KMS-11 (cell line): ENCODE data around the gene RAB31.

ENCODE experiments used
- H2AFZ ChIP-seq: fragments of 200-600 bp; sonication (generic); 2 replicates; pipeline ENCODE4 v1.6.1; 2016; ENCODE audit warnings: antibody characterized with exemption, mixed run types, low read depth
- H3K27ac ChIP-seq: fragments of 200-600 bp; sonication (generic); 2 replicates; pipeline ENCODE4 v1.6.1; 2016; ENCODE audit warnings: mild to moderate bottlenecking, mixed run types
- H3K27me3 ChIP-seq: fragments of 200-600 bp; sonication (generic); 2 replicates; pipeline ENCODE4 v1.6.1; 2017; ENCODE audit warnings: mild to moderate bottlenecking, low read depth, mixed run types, moderate library complexity; ENCODE audit not compliant: insufficient read depth
- H3K36me3 ChIP-seq: fragments of 200-600 bp; sonication (generic); 2 replicates; pipeline ENCODE4 v1.6.1; 2017; ENCODE audit warnings: mild to moderate bottlenecking, mixed run types; ENCODE audit not compliant: insufficient read depth
- H3K4me1 ChIP-seq: fragments of 200-600 bp; sonication (generic); 2 replicates; pipeline ENCODE4 v1.6.1; 2016; ENCODE audit warnings: mild to moderate bottlenecking, low read depth, mixed run types; ENCODE audit not compliant: poor library complexity, severe bottlenecking
- H3K4me2 ChIP-seq: fragments of 200-600 bp; sonication (generic); 2 replicates; pipeline ENCODE4 v1.7.0; 2016; ENCODE audit warnings: mild to moderate bottlenecking, mixed run types
- H3K4me3 ChIP-seq: fragments of 200-600 bp; sonication (generic); IDR thresholded peaks from 2 replicates; pipeline ENCODE4 v1.6.1; 2017; ENCODE audit warnings: low read depth, low read length, mixed read lengths; ENCODE audit not compliant: insufficient read depth
- H3K79me2 ChIP-seq: fragments of 200-600 bp; sonication (generic); 2 replicates; pipeline ENCODE4 v1.6.1; 2016; ENCODE audit warnings: low read depth, mixed run types; ENCODE audit not compliant: insufficient read depth
- H3K9ac ChIP-seq: fragments of 200-600 bp; sonication (generic); 2 replicates; pipeline ENCODE4 v1.6.1; 2016; ENCODE audit warnings: mild to moderate bottlenecking, mixed run types
- H4K20me1 ChIP-seq: fragments of 200-600 bp; sonication (generic); 2 replicates; pipeline ENCODE4 v1.6.1; 2016; ENCODE audit warnings: mild to moderate bottlenecking, mixed run types; ENCODE audit not compliant: insufficient read depth
- TF ChIP-seq, protein P1 (sequence below): fragments of 200-600 bp; sonication (generic); conservative IDR thresholded peaks from 2 replicates; pipeline ENCODE4 v1.6.1; 2017; ENCODE audit warnings: low read depth, mild to moderate bottlenecking, antibody characterized with exemption, low read length, moderate library complexity, mixed read lengths

Gene RAB31

GRCh38 chr18:9822587-9823185, 114.6 kb downstream of the RAB31 start:
- Histone ChIP-seq H4K20me1 (no peaks in the 10 kb centered on the region), H3K36me3 (no peaks in the 10 kb centered on the region), H3K27me3 (no peaks in the 10 kb centered on the region), H3K4me1 (peaks cover 5% of the 10 kb centered on the region), H3K4me3 (no peak overlapping the region), H3K79me2 (no peaks in the 10 kb centered on the region), H2AFZ (no peak overlapping the region), H3K9ac (no peak overlapping the region), H3K27ac (no peak overlapping the region), H3K4me2 (no peak overlapping the region)
- TF ChIP-seq, protein P1, sequence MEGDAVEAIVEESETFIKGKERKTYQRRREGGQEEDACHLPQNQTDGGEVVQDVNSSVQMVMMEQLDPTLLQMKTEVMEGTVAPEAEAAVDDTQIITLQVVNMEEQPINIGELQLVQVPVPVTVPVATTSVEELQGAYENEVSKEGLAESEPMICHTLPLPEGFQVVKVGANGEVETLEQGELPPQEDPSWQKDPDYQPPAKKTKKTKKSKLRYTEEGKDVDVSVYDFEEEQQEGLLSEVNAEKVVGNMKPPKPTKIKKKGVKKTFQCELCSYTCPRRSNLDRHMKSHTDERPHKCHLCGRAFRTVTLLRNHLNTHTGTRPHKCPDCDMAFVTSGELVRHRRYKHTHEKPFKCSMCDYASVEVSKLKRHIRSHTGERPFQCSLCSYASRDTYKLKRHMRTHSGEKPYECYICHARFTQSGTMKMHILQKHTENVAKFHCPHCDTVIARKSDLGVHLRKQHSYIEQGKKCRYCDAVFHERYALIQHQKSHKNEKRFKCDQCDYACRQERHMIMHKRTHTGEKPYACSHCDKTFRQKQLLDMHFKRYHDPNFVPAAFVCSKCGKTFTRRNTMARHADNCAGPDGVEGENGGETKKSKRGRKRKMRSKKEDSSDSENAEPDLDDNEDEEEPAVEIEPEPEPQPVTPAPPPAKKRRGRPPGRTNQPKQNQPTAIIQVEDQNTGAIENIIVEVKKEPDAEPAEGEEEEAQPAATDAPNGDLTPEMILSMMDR = no peak

GRCh38 chr18:9823805-9824473, 115.8 kb downstream of the RAB31 start:
- Histone ChIP-seq H4K20me1 (no peaks in the 10 kb centered on the region), H3K36me3 (no peaks in the 10 kb centered on the region), H3K27ac (no peak overlapping the region), H3K27me3 (no peaks in the 10 kb centered on the region), H3K4me1 (peaks cover 5% of the 10 kb centered on the region), H3K4me3 (no peak overlapping the region), H3K9ac (no peak overlapping the region), H3K79me2 (no peaks in the 10 kb centered on the region), H2AFZ (no peak overlapping the region), H3K4me2 (no peak overlapping the region)
- TF ChIP-seq, protein P1 = no peak

- Histone ChIP-seq H3K27me3 (no peaks in the 10 kb centered on the region), H3K27ac (no peak overlapping the region), H2AFZ (no peak overlapping the region), H3K9ac (no peak overlapping the region), H4K20me1 (no peaks in the 10 kb centered on the region), H3K36me3 (no peaks in the 10 kb centered on the region), H3K79me2 (no peaks in the 10 kb centered on the region), H3K4me2 (no peak overlapping the region), H3K4me3 (no peak overlapping the region), H3K4me1 (peaks cover 5% of the 10 kb centered on the region)
- TF ChIP-seq, protein P1 = no peak
Observed at GRCh38 chr18:9824474-9824832, 116.4 kb downstream of the RAB31 start.

GRCh38 chr18:9824952-9825371, 116.9 kb downstream of the RAB31 start:
- Histone ChIP-seq H4K20me1 (no peaks in the 10 kb centered on the region), H3K4me1 (peaks cover 5% of the 10 kb centered on the region), H3K4me3 (no peak overlapping the region), H2AFZ (no peak overlapping the region), H3K9ac (no peak overlapping the region), H3K79me2 (no peaks in the 10 kb centered on the region), H3K4me2 (no peak overlapping the region), H3K27ac (no peak overlapping the region), H3K27me3 (no peaks in the 10 kb centered on the region), H3K36me3 (no peaks in the 10 kb centered on the region)
- TF ChIP-seq, protein P1 = no peak
